HepG2 (cell line): ENCODE measurements around the gene SMIM28. TPM values are rescaled to one million over a fixed set of nuclear protein-coding genes. Genes with fewer than 3 reads are reported as not detected.

Source experiments
- ATAC-seq: fragments of 200-7000 bp; cut with Tn5 transposase; 3 replicates; pipeline ENCODE4 v1.9.1; 2020; ENCODE audit warnings: mild to moderate bottlenecking, moderate library complexity
- BruUV-seq: library from RNA; stranded (reverse); fragments of 400-500 nt; replicated peaks from 2 replicates; lab custom pipeline; 2021; lab: Mats Ljungman, UMichigan
- CTCF ChIA-PET: fragments of 300-600 bp; formaldehyde crosslinking; extraction: SDS; loops from one replicate; lab custom pipeline; 2021; ENCODE audit warnings: low total read pairs, inconsistent platforms, low intra/inter-chr PET ratio; lab: Yijun Ruan, JAX
- POLR2A ChIA-PET: fragments of 350-600 bp; sonication (Branson Sonifier 250); formaldehyde crosslinking; loops from one replicate; lab custom pipeline; 2020; ENCODE audit warnings: antibody characterized with exemption, inconsistent platforms; lab: Yijun Ruan, JAX
- DNase-seq: peaks from one replicate; pipeline ENCODE4 v3.0.0-alpha.2; 2015; ENCODE audit warnings: low spot score
- FAIRE-seq: peaks from 3 replicates; lab custom pipeline; 2011; peaks lifted over from hg19 to GRCh38; lab: Jason Lieb, UNC
- H2AFZ ChIP-seq: one replicate; pipeline ENCODE4 v1.6.1; 2011; ENCODE audit warnings: low read length, inconsistent platforms
- H3K27ac ChIP-seq: fragments of 300-600 bp; 3 replicates; pipeline ENCODE4 v1.8.0; 2011; ENCODE audit warnings: mixed run types, mild to moderate bottlenecking, mixed read lengths, low read length, inconsistent platforms; ENCODE audit not compliant: insufficient read depth; ENCODE audit errors: extremely low read length
- H3K27me3 ChIP-seq, 2 experiments: fragments of 200-600 bp in 1 of 2; 2 replicates in 1 of 2; 3 replicates in 1 of 2; pipeline versions ENCODE4 v1.6.0 to v1.8.0; 2011; ENCODE audit warnings: low read length in 2 of 2, mild to moderate bottlenecking in 2 of 2, moderate library complexity in 2 of 2, inconsistent platforms in 1 of 2; ENCODE audit not compliant: insufficient read depth in 2 of 2, control insufficient read depth in 1 of 2
- H3K36me3 ChIP-seq, 2 experiments: fragments of 200-600 bp in 1 of 2; replicated peaks in 1 of 2; 2 replicates in 1 of 2; 3 replicates in 1 of 2; pipeline versions ENCODE4 v1.5.1 to v1.8.0; 2011; ENCODE audit warnings: low read length in 2 of 2, inconsistent platforms in 1 of 2; ENCODE audit not compliant: insufficient read depth in 2 of 2, control insufficient read depth in 1 of 2
- H3K4me1 ChIP-seq: 2 replicates; pipeline ENCODE4 v1.5.1; 2012; ENCODE audit warnings: low read length, inconsistent platforms; ENCODE audit not compliant: insufficient read depth
- H3K4me2 ChIP-seq: 2 replicates; pipeline ENCODE4 v1.6.0; 2011; ENCODE audit warnings: low read depth, low read length, inconsistent platforms
- H3K4me3 ChIP-seq, 3 experiments: fragments of 200-600 bp in 1 of 3; sonication (generic), shearing (Covaris generic) in 1 of 3; replicated peaks in 1 of 3; 2 replicates each; pipeline ENCODE4 v1.5.1; 2011 to 2016; ENCODE audit warnings: low read length in 3 of 3, inconsistent platforms in 2 of 3, low read depth in 2 of 3, mild to moderate bottlenecking in 2 of 3, control low read depth in 1 of 3, mixed read lengths in 1 of 3; ENCODE audit not compliant: insufficient read depth in 1 of 3
- H3K79me2 ChIP-seq: one replicate; pipeline ENCODE4 v1.6.1; 2011; ENCODE audit warnings: low read length, inconsistent platforms; ENCODE audit not compliant: insufficient read depth
- H3K9ac ChIP-seq: 2 replicates; pipeline ENCODE4 v1.6.0; 2011; ENCODE audit warnings: mild to moderate bottlenecking, low read depth, low read length, inconsistent platforms; ENCODE audit not compliant: insufficient read depth
- H3K9me3 ChIP-seq: 2 replicates; pipeline ENCODE4 v1.5.1; 2012; ENCODE audit warnings: mild to moderate bottlenecking, low read length
- H4K20me1 ChIP-seq: 2 replicates; pipeline ENCODE4 v1.6.0; 2011; ENCODE audit warnings: inconsistent platforms, mild to moderate bottlenecking, low read length, moderate library complexity; ENCODE audit not compliant: insufficient read depth
- EHMT2 ChIP-seq: fragments of 200-600 bp; sonication (generic); IDR thresholded peaks from 2 replicates; pipeline ENCODE4 v1.7.0; 2017; ENCODE audit warnings: antibody characterized with exemption, low read depth, low read length, borderline replicate concordance
- ELF1 ChIP-seq: sonication (generic); formaldehyde crosslinking; IDR thresholded peaks from 2 replicates; pipeline ENCODE4 v1.4.0; 2020; ENCODE audit warnings: missing genetic modification reagents
- PAF1 ChIP-seq: IDR thresholded peaks from 2 replicates; pipeline ENCODE4 v1.6.1; 2016; ENCODE audit warnings: missing genetic modification reagents, missing compliant biosample characterization
- PLSCR1 ChIP-seq: sonication (generic); formaldehyde crosslinking; IDR thresholded peaks from 2 replicates; pipeline ENCODE4 v1.5.0; 2020; ENCODE audit warnings: missing genetic modification reagents, mild to moderate bottlenecking, borderline replicate concordance
- POLR2A ChIP-seq, 2 experiments: IDR thresholded peaks; 2 replicates each; pipeline ENCODE4 v1.6.1; 2011; ENCODE audit warnings: low read depth in 2 of 2, low read length in 2 of 2, mild to moderate bottlenecking in 1 of 2, moderate library complexity in 1 of 2; ENCODE audit not compliant: insufficient read depth in 1 of 2
- POLR2G ChIP-seq: fragments of 200-400 bp; formaldehyde crosslinking; IDR thresholded peaks from 2 replicates; pipeline ENCODE4 v1.6.1; 2018; ENCODE audit warnings: mild to moderate bottlenecking, low read depth, low read length, moderate library complexity
- RBM22 ChIP-seq: fragments of 200-400 bp; formaldehyde crosslinking; optimal IDR thresholded peaks from 2 replicates; pipeline ENCODE3; 2017; ENCODE audit warnings: mild to moderate bottlenecking, low read length, moderate library complexity
- SALL2 ChIP-seq: sonication (generic); formaldehyde crosslinking; IDR thresholded peaks from 2 replicates; pipeline ENCODE4 v1.8.1; 2023; ENCODE audit warnings: mild to moderate bottlenecking, missing genetic modification reagents, inconsistent platforms
- YY1 ChIP-seq: IDR thresholded peaks from 2 replicates; pipeline ENCODE4 v1.6.1; 2011; ENCODE audit warnings: low read length, low read depth, moderate library complexity, mild to moderate bottlenecking; ENCODE audit not compliant: insufficient read depth, insufficient replicate concordance
- ZNF614 ChIP-seq: IDR thresholded peaks from 2 replicates; pipeline ENCODE4 v1.6.1; 2018; ENCODE audit warnings: missing biosample characterization, missing genetic modification reagents, inconsistent platforms, borderline replicate concordance
- WGBS: methylation state at CpG from one replicate; pipeline ENCODE4 v1.1.6; 2017; ENCODE audit warnings: low lambda C conversion rate; 5-methylcytosine and 5-hydroxymethylcytosine counted together
- in situ Hi-C: cut with HindIII; loops from 2 replicates; pipeline ENCODE4 v1.10.0; 2017; ENCODE audit warnings: low pct_unique_long_range_greater_than_20kb; ENCODE audit not compliant: extremely low pct_ligation_motif_present
- intact Hi-C: fragments of 100-400 bp; cut with micrococcal nuclease; formaldehyde crosslinking; loops from one replicate; pipeline ENCODE4 v1.10.0; 2022; ENCODE audit not compliant: unreplicated experiment
- polyA plus RNA-seq, 8 experiments: library from polyadenylated mRNA; depleted of rRNA in 3 of 8; stranded (reverse) in 7 of 8; unstranded in 1 of 8; fragments of >200 nt; fragmentation: Illumina TruSeq in 4 of 8; extraction: Trizol in 4 of 8; gene quantifications; 2 replicates each; pipeline versions ENCODE4 v1.2.1 to v1.2.3, GENCODE V29; 2011 to 2016; ENCODE audit warnings: low read depth in 4 of 8, missing spikeins in 1 of 8, mixed read lengths in 1 of 8; ENCODE audit not compliant: insufficient read depth in 1 of 8
- total RNA-seq, 5 experiments: library from RNA; depleted of rRNA; stranded (reverse); fragments of >200 nt; fragmentation: Illumina TruSeq; extraction: Trizol; gene quantifications; 2 replicates each; pipeline ENCODE4 v1.2.3, GENCODE V29; 2016; ENCODE audit warnings: low read depth in 1 of 5
- TF ChIP-seq, protein P1 (sequence below): sonication (generic); formaldehyde crosslinking; conservative IDR thresholded peaks from 2 replicates; pipeline ENCODE4 v1.4.0; 2020; ENCODE audit warnings: missing genetic modification reagents

SMIM28 gene
- total and polyA plus RNA-seq, 2 of the 13 experiments (the other 11 are each of a cell fraction or from before 2014, with no cell fraction given): not detected

DNA sequence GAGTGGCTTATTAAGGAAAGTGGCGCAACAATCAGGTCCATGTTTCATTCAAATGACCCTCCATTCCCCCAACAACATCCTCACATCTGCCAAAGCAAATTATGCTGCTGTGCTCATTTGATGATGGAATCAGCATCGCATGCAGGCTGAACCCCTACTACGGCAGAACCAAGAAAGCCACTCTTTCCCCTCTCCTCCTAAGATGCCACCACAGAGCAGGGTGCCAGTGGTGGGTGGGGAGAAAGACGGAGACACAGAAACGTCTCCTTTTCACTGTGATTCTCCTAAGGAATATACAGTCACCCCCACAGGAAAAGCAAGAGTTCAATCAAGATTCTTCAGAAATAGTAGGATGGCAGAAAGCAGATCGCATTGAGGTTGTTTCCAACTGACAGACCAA, 43.4 kb downstream of the SMIM28 start:
- WGBS: 89% methylated on average over 6 of the region's 6 CpGs
- TF ChIP-seq POLR2G: peak; percentile 24; the same call in 1 of the 2 replicates
- peak; percentile 83; the same call in 1 of the 2 replicates for TF ChIP-seq PAF1 (CRISPR knock-in tag)
- TF ChIP-seq YY1: no peak
- no peak for TF ChIP-seq PLSCR1 (CRISPR knock-in tag)
- TF ChIP-seq POLR2A (IDR thresholded peaks at IDR 0.05; ENCODE audit: insufficient read depth in 1 of 2, low read depth in 2 of 2, low read length in 2 of 2): 0 out of 4 replicates have a peak, but pooled peaks of 1 of the 2 experiments have one; percentile 8
- TF ChIP-seq, protein P1, sequence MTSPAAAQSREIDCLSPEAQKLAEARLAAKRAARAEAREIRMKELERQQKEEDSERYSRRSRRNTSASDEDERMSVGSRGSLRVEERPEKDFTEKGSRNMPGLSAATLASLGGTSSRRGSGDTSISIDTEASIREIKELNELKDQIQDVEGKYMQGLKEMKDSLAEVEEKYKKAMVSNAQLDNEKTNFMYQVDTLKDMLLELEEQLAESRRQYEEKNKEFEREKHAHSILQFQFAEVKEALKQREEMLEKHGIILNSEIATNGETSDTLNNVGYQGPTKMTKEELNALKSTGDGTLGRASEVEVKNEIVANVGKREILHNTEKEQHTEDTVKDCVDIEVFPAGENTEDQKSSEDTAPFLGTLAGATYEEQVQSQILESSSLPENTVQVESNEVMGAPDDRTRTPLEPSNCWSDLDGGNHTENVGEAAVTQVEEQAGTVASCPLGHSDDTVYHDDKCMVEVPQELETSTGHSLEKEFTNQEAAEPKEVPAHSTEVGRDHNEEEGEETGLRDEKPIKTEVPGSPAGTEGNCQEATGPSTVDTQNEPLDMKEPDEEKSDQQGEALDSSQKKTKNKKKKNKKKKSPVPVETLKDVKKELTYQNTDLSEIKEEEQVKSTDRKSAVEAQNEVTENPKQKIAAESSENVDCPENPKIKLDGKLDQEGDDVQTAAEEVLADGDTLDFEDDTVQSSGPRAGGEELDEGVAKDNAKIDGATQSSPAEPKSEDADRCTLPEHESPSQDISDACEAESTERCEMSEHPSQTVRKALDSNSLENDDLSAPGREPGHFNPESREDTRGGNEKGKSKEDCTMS (CRISPR knock-in tag): no peak
- 0 out of 2 replicates have a peak, but pooled peaks have one; percentile 2 for TF ChIP-seq EHMT2
- no peak for TF ChIP-seq ELF1 (CRISPR knock-in tag)
- no peak for TF ChIP-seq SALL2 (CRISPR knock-in tag)
- TF ChIP-seq ZNF614 (CRISPR knock-in tag): no peak
- peak; percentile 91 for TF ChIP-seq RBM22
- intact Hi-C loops: loop anchor here (5.0 kb wide), 1 partner anchor 351 kb away; the partner anchor contains the start of gene CCDC28A

More for the DNA sequence above, 43.4 kb downstream of the SMIM28 start:
- no peaks in the 10 kb centered on the region for H4K20me1 ChIP-seq
- ChIA-PET CTCF (no interaction called here), POLR2A (no interaction called here)
- H3K9ac ChIP-seq: no peak overlapping the region
- in situ Hi-C loops: no loop called here
- H3K79me2 ChIP-seq: no peaks in the 10 kb centered on the region
- no peak overlapping the region for H3K4me2 ChIP-seq
- no peak for ATAC-seq
- H3K9me3 ChIP-seq: no peaks in the 10 kb centered on the region
- no peak overlapping the region for H2AFZ ChIP-seq
- H3K27ac ChIP-seq: no peak overlapping the region
- H3K4me3 ChIP-seq: no peak overlapping the region
- no peak for FAIRE-seq
- BruUV-seq: no TSS peak
- H3K4me1 ChIP-seq: peaks cover 36% of the 10 kb centered on the region
- no peak for DNase-seq
- H3K36me3 ChIP-seq: peaks cover 14 to 31% of the 10 kb centered on the region in 2 experiments
- no peaks in the 10 kb centered on the region for H3K27me3 ChIP-seq
